CD4-positive, alpha-beta T cell treated with Interleukin-4 for 1 hour (primary cell): ENCODE measurements around the gene ADAMTS14.

ENCODE experiments used
- DNase-seq, 2 donors: peaks; one replicate each; pipeline ENCODE4 v3.0.0-alpha.2; 2020 to 2022

Gene ADAMTS14

GRCh38 chr10:70675496-70676161 lies 3.3 kb downstream of the ADAMTS14 start:
- DNase-seq: no peak

GRCh38 chr10:70676511-70676910 lies 4.2 kb downstream of the ADAMTS14 start:
- DNase-seq: no peak

- no peak for DNase-seq
Observed at GRCh38 chr10:70677016-70677415, 4.7 kb downstream of the ADAMTS14 start.

- no peak for DNase-seq
Observed at GRCh38 chr10:70677620-70678249, 5.4 kb downstream of the ADAMTS14 start.

GRCh38 chr10:70678250-70678635 lies 5.9 kb downstream of the ADAMTS14 start:
- no peak for DNase-seq

GRCh38 chr10:70678757-70679489 lies 6.6 kb downstream of the ADAMTS14 start:
- DNase-seq: no peak

GRCh38 chr10:70679498-70679897 lies 7.2 kb downstream of the ADAMTS14 start:
- DNase-seq: no peak

GRCh38 chr10:70680899-70681730 lies 8.8 kb downstream of the ADAMTS14 start:
- DNase-seq: no peak

GRCh38 chr10:70681731-70682005 lies 9.4 kb downstream of the ADAMTS14 start:
- no peak for DNase-seq

GRCh38 chr10:70682920-70683600 lies 10.8 kb downstream of the ADAMTS14 start:
- no peak for DNase-seq

GRCh38 chr10:70683601-70683934 lies 11.3 kb downstream of the ADAMTS14 start:
- DNase-seq: no peak

GRCh38 chr10:70683940-70684339 lies 11.6 kb downstream of the ADAMTS14 start:
- DNase-seq: no peak

GRCh38 chr10:70684374-70684773 lies 12.1 kb downstream of the ADAMTS14 start:
- no peak for DNase-seq

GRCh38 chr10:70684839-70685454 lies 12.6 kb downstream of the ADAMTS14 start:
- no peak for DNase-seq

GRCh38 chr10:70685455-70685911 lies 13.2 kb downstream of the ADAMTS14 start:
- no peak for DNase-seq

- DNase-seq: no peak
Observed at GRCh38 chr10:70688828-70689227, 16.5 kb downstream of the ADAMTS14 start.

GRCh38 chr10:70689661-70690060 lies 17.4 kb downstream of the ADAMTS14 start:
- no peak for DNase-seq

- DNase-seq: no peak
Observed at GRCh38 chr10:70690589-70690988, 18.3 kb downstream of the ADAMTS14 start.

- no peak for DNase-seq
Observed at GRCh38 chr10:70691611-70692010, 19.3 kb downstream of the ADAMTS14 start.

- no peak for DNase-seq
Observed at GRCh38 chr10:70692043-70692603, 19.8 kb downstream of the ADAMTS14 start.

GRCh38 chr10:70693619-70694335 lies 21.5 kb downstream of the ADAMTS14 start:
- DNase-seq: no peak
